HepG2 (cell line): ENCODE measurements around the gene CEP43. TPM values are rescaled to one million over a fixed set of nuclear protein-coding genes. Genes with fewer than 3 reads are reported as not detected.
A peak's percentile ranks its signal among the peaks of the same experiment; 100 is the strongest.

Source experiments
- CREM ChIP-seq, 2 experiments: sonication (generic) in 1 of 2; formaldehyde crosslinking in 1 of 2; IDR thresholded peaks; 2 replicates each; pipeline versions ENCODE4 v1.4.0 to v1.6.1; 2016 to 2020; ENCODE audit warnings: antibody characterized with exemption in 1 of 2, mild to moderate bottlenecking in 1 of 2, missing genetic modification reagents in 1 of 2
- ESRRA ChIP-seq: sonication (generic); formaldehyde crosslinking; IDR thresholded peaks from 2 replicates; pipeline ENCODE4 v1.5.1; 2020; ENCODE audit warnings: mild to moderate bottlenecking, low read depth, missing genetic modification reagents
- FOXJ3 ChIP-seq: sonication (generic); formaldehyde crosslinking; IDR thresholded peaks from 2 replicates; pipeline ENCODE4 v1.4.0; 2020; ENCODE audit warnings: missing genetic modification reagents, mild to moderate bottlenecking, borderline replicate concordance
- GZF1 ChIP-seq: sonication (generic); formaldehyde crosslinking; IDR thresholded peaks from 2 replicates; pipeline ENCODE4 v1.5.1; 2020; ENCODE audit warnings: mild to moderate bottlenecking, missing genetic modification reagents
- HOXA7 ChIP-seq: sonication (generic); formaldehyde crosslinking; IDR thresholded peaks from 2 replicates; pipeline ENCODE4 v1.8.1; 2022; ENCODE audit warnings: mild to moderate bottlenecking, missing genetic modification reagents, moderate library complexity
- KAT7 ChIP-seq: IDR thresholded peaks from 2 replicates; pipeline ENCODE4 v1.6.1; 2018; ENCODE audit warnings: borderline replicate concordance, missing compliant biosample characterization
- MAF1 ChIP-seq: sonication (generic); formaldehyde crosslinking; IDR thresholded peaks from 2 replicates; pipeline ENCODE4 v1.5.0; 2020; ENCODE audit warnings: missing genetic modification reagents, borderline replicate concordance
- NR2C2 ChIP-seq: sonication (generic); formaldehyde crosslinking; IDR thresholded peaks from 2 replicates; pipeline ENCODE4 v1.4.0; 2020; ENCODE audit warnings: missing genetic modification reagents, mild to moderate bottlenecking, moderate library complexity, borderline replicate concordance
- RFX3 ChIP-seq: IDR thresholded peaks from 2 replicates; pipeline ENCODE4 v1.6.1; 2016; ENCODE audit warnings: missing biosample characterization, missing genetic modification reagents
- ZFAT ChIP-seq: sonication (generic); formaldehyde crosslinking; conservative IDR thresholded peaks from 2 replicates; pipeline ENCODE4 v1.8.1; 2023; ENCODE audit warnings: missing genetic modification reagents, inconsistent platforms
- ZNF431 ChIP-seq: sonication (generic); formaldehyde crosslinking; IDR thresholded peaks from 2 replicates; pipeline ENCODE4 v1.9.0; 2022; ENCODE audit warnings: missing genetic modification reagents, low read depth, mild to moderate bottlenecking, borderline replicate concordance
- ZNF552 ChIP-seq: sonication (generic); formaldehyde crosslinking; IDR thresholded peaks from 2 replicates; pipeline ENCODE4 v1.9.0; 2022; ENCODE audit warnings: missing genetic modification reagents, mild to moderate bottlenecking, borderline replicate concordance
- ZNF564 ChIP-seq: sonication (generic); formaldehyde crosslinking; IDR thresholded peaks from 2 replicates; pipeline ENCODE4 v1.8.1; 2023; ENCODE audit warnings: mild to moderate bottlenecking, missing genetic modification reagents
- ZNF724P ChIP-seq: sonication (generic); formaldehyde crosslinking; IDR thresholded peaks from 2 replicates; pipeline ENCODE4 v1.8.0; 2022; ENCODE audit warnings: missing genetic modification reagents, borderline replicate concordance
- ZNF782 ChIP-seq: sonication (generic); formaldehyde crosslinking; IDR thresholded peaks from 2 replicates; pipeline ENCODE4 v1.4.0; 2020; ENCODE audit warnings: missing genetic modification reagents, mild to moderate bottlenecking, borderline replicate concordance
- ZNF790 ChIP-seq: sonication (generic); formaldehyde crosslinking; IDR thresholded peaks from 2 replicates; pipeline ENCODE4 v1.8.0; 2022; ENCODE audit warnings: missing genetic modification reagents, mild to moderate bottlenecking, borderline replicate concordance
- ZNF816 ChIP-seq: sonication (generic); formaldehyde crosslinking; IDR thresholded peaks from 2 replicates; pipeline ENCODE4 v1.8.0; 2022; ENCODE audit warnings: missing genetic modification reagents, mild to moderate bottlenecking, borderline replicate concordance
- ZSCAN20 ChIP-seq: sonication (generic); formaldehyde crosslinking; IDR thresholded peaks from 2 replicates; pipeline ENCODE4 v1.4.0; 2020; ENCODE audit warnings: missing genetic modification reagents, mild to moderate bottlenecking, borderline replicate concordance
- polyA plus RNA-seq, 8 experiments: library from polyadenylated mRNA; depleted of rRNA in 3 of 8; stranded (reverse) in 7 of 8; unstranded in 1 of 8; fragments of >200 nt; fragmentation: Illumina TruSeq in 4 of 8; extraction: Trizol in 4 of 8; gene quantifications; 2 replicates each; pipeline versions ENCODE4 v1.2.1 to v1.2.3, GENCODE V29; 2011 to 2016; ENCODE audit warnings: low read depth in 4 of 8, missing spikeins in 1 of 8, mixed read lengths in 1 of 8; ENCODE audit not compliant: insufficient read depth in 1 of 8
- total RNA-seq, 5 experiments: library from RNA; depleted of rRNA; stranded (reverse); fragments of >200 nt; fragmentation: Illumina TruSeq; extraction: Trizol; gene quantifications; 2 replicates each; pipeline ENCODE4 v1.2.3, GENCODE V29; 2016; ENCODE audit warnings: low read depth in 1 of 5
- TF ChIP-seq, protein P1 (sequence below): sonication (generic); formaldehyde crosslinking; IDR thresholded peaks from 2 replicates; pipeline ENCODE4 v1.5.0; 2020; ENCODE audit warnings: missing genetic modification reagents, mild to moderate bottlenecking, borderline replicate concordance
- TF ChIP-seq, protein P2 (sequence below): sonication (generic); formaldehyde crosslinking; IDR thresholded peaks from 2 replicates; pipeline ENCODE4 v1.5.1; 2020; ENCODE audit warnings: missing genetic modification reagents, mild to moderate bottlenecking, borderline replicate concordance
- TF ChIP-seq, protein P3 (sequence below): sonication (generic); formaldehyde crosslinking; IDR thresholded peaks from 2 replicates; pipeline ENCODE4 v1.4.0; 2020; ENCODE audit warnings: missing genetic modification reagents
- TF ChIP-seq, protein P4 (sequence below): sonication (generic); formaldehyde crosslinking; IDR thresholded peaks from 2 replicates; pipeline ENCODE4 v1.8.1; 2022; ENCODE audit warnings: low read depth, mild to moderate bottlenecking, missing genetic modification reagents

CEP43 gene
- total and polyA plus RNA-seq, 2 of the 13 experiments (the other 11 are each of a cell fraction or from before 2014, with no cell fraction given): 29.3 to 73.9 TPM

DNA sequence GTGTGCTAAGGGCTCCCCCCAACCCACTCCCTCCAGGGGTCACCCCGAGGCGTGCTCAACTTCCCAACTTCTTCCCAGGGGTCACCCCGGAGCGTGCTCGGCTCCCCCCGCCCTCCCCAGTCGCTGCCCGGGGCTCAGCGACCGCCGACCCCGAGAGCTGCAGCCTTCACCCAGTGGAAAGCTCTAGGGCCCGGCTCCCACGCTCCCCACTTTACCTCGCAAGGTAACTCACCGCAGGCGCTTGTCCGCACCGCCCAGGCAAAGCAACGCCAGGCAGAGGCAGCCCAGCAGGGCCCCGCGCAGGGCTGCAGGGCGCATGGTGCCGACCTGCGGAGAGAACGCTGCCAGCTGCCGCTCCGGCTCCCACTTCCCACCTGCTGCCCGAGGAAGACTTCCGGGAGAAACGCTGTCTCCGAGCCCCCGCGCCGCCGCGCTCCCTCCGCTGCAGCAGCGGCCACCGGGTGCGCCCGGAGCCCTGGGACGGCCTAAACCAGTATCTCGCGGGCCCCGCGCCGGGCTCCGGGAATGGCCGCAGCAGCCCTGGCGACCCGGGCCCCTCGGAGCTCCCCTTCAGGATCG is 43.2 kb upstream of the CEP43 start (continued):
- TF ChIP-seq FOXJ3 (no peak), ZNF552 (no peak), ZNF790 (CRISPR knock-in tag) (no peak), ZSCAN20 (CRISPR knock-in tag) (peak; percentile 34; the same call in 1 of the 2 replicates), GZF1 (CRISPR knock-in tag) (no peak), RFX3 (no peak), ZNF564 (CRISPR knock-in tag) (0 out of 2 replicates have a peak, but pooled peaks have one; percentile 9), ESRRA (CRISPR knock-in tag) (no peak; the same call in 1 of the 2 replicates), ZNF724P (0 out of 2 replicates have a peak, but pooled peaks have one; percentile 82), MAF1 (CRISPR knock-in tag) (peak; percentile 63; the same call in 1 of the 2 replicates), NR2C2 (CRISPR knock-in tag) (no peak), ZNF431 (CRISPR knock-in tag) (0 out of 2 replicates have a peak, but pooled peaks have one; percentile 15), KAT7 (CRISPR knock-in tag) (0 out of 2 replicates have a peak, but pooled peaks have one; percentile 23), HOXA7 (CRISPR knock-in tag) (peak; percentile 59; the same call in 1 of the 2 replicates), CREM (IDR thresholded peaks at IDR 0.05) (no peak), CREM (CRISPR knock-in tag; IDR thresholded peaks at IDR 0.05) (no peak), ZFAT (0 out of 2 replicates have a peak, but pooled peaks have one; percentile 32), ZNF816 (CRISPR knock-in tag) (peak; percentile 30), ZNF782 (CRISPR knock-in tag) (0 out of 2 replicates have a peak, but pooled peaks have one; percentile 5)
- TF ChIP-seq, protein P1, sequence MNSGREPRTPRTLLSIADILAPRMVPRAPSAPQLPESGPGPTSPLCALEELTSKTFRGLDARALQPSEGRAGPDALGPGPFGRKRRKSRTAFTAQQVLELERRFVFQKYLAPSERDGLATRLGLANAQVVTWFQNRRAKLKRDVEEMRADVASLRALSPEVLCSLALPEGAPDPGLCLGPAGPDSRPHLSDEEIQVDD (CRISPR knock-in tag): peak; percentile 42; the same call in 1 of the 2 replicates
- TF ChIP-seq, protein P2, sequence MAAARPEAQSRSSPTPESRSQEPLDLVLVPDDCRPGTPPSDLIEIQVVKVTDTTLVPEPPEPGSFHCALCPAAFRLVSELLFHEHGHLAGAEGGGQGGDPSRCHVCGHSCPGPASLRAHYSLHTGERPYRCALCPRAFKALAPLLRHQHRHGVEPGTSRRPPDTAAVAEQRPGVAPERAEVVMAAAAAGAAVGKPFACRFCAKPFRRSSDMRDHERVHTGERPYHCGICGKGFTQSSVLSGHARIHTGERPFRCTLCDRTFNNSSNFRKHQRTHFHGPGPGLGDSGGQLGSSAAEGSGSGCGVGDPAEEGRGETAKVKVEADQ (CRISPR knock-in tag): peak; percentile 7; the same call in 1 of the 2 replicates
- TF ChIP-seq, protein P3, sequence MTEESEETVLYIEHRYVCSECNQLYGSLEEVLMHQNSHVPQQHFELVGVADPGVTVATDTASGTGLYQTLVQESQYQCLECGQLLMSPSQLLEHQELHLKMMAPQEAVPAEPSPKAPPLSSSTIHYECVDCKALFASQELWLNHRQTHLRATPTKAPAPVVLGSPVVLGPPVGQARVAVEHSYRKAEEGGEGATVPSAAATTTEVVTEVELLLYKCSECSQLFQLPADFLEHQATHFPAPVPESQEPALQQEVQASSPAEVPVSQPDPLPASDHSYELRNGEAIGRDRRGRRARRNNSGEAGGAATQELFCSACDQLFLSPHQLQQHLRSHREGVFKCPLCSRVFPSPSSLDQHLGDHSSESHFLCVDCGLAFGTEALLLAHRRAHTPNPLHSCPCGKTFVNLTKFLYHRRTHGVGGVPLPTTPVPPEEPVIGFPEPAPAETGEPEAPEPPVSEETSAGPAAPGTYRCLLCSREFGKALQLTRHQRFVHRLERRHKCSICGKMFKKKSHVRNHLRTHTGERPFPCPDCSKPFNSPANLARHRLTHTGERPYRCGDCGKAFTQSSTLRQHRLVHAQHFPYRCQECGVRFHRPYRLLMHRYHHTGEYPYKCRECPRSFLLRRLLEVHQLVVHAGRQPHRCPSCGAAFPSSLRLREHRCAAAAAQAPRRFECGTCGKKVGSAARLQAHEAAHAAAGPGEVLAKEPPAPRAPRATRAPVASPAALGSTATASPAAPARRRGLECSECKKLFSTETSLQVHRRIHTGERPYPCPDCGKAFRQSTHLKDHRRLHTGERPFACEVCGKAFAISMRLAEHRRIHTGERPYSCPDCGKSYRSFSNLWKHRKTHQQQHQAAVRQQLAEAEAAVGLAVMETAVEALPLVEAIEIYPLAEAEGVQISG: no peak
- TF ChIP-seq, protein P4, sequence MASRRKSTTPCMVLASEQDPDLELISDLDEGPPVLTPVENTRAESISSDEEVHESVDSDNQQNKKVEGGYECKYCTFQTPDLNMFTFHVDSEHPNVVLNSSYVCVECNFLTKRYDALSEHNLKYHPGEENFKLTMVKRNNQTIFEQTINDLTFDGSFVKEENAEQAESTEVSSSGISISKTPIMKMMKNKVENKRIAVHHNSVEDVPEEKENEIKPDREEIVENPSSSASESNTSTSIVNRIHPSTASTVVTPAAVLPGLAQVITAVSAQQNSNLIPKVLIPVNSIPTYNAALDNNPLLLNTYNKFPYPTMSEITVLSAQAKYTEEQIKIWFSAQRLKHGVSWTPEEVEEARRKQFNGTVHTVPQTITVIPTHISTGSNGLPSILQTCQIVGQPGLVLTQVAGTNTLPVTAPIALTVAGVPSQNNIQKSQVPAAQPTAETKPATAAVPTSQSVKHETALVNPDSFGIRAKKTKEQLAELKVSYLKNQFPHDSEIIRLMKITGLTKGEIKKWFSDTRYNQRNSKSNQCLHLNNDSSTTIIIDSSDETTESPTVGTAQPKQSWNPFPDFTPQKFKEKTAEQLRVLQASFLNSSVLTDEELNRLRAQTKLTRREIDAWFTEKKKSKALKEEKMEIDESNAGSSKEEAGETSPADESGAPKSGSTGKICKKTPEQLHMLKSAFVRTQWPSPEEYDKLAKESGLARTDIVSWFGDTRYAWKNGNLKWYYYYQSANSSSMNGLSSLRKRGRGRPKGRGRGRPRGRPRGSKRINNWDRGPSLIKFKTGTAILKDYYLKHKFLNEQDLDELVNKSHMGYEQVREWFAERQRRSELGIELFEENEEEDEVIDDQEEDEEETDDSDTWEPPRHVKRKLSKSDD: peak; percentile 2; the same call in 1 of the 2 replicates
